ENCODE data around the gene SLC9A5.

The SLC9A5 gene

GRCh38 chr16:67257486-67258160, 8.8 kb downstream of the SLC9A5 start:
- no peak for DNase-seq

DNA sequence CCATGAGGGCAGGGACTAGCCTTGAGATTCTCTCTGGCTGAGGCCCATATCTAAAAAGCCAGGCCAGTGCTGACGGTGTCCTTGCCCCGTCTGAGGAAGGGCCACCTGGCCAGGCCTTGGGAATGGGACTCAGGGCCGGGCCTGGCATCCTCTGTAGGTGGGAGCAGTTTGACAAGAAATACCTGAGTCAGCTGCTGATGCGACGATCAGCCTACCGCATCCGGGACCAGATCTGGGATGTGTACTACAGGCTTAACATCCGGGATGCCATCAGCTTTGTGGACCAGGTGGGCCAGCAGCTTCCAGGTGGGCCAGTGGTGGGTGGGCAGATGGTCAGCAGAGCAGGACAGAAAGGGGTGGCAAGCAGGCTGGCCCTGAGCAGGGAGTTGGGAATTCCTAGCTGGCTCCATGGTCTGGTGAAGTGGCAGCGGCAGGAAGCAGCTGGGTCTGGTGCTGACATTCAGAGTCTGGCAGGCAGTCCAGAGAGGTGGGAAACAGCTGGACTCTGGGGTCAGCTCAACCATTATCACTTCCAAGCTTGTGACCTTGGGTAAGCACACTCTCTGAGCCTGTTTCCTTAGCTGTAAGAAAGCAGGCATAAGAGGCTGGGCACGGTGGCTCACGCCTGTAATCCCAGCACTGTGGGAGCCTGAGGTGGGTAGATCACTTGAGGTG, 9.5 kb downstream of the SLC9A5 start:
- DNase-seq, result no peak

DNA sequence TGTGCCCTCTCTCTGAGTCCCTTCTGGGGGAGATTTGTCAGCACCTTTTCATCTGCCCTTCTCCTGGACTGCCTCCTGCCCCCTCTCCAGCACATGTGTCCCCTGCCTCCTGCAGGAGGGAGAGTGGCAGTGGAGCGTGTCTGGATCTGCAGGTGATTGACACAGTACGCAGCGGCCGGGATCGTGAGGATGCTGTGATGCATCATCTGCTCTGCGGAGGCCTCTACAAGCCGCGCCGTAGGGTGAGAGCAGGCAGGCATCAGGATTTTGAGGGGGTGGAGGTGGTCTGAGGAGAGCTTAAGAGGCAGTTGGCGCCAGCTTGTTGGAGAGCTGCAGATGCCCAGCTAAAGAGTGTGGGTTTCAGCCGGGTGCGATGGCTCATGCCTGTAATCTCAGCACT, 10.9 kb downstream of the SLC9A5 start:
- no peak for DNase-seq

DNA sequence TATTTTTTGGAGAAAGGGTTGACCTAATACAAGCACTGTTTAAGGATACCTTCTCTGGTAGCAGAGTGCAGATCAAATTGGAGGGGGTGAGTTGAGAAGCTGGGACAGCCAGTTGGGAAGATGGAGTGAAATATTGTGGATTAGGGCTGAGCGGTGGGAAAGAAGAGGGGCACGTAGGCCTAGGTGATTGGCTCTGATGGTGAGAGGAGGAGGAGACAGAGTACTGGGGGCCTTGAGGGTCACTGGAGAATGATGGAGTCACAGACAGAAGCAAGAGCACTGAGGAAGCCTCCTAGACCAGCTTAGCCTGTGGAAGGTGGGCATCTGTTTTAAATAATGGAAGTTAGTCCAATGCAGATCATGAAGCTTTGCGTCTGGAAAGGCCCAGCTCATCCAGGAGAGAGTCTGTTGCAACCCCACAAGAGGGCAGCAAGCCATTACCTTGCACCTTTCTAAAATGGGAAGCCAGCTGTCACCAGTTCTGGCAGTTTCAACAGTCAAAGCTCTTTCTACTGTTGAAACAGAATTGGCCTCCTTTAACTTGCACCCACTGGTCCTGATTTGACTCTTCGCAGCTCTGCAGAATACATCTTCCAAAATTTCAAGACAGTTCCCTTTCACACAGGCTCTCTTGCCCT, 11.8 kb downstream of the SLC9A5 start:
- DNase-seq, result peak; percentile 75

DNA sequence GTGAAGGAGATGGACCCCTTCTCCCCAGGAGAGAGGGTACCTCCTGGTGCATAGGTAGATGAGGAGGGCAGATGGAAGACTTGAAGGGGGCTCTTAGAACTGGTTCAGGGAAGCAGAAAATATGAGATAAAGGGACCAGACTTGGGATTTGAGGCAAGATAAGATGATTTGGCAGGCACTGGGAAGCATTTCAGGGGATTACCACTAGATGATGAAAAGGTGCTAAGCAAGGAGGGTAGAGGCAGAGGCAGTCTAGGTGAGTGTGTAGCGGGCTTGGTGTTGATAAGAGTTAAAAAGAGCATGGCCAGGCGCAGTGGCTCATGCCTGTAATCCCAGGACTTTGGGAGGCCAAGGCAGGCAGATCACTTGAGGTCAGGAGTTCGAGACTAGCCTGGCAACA, 14.4 kb downstream of the SLC9A5 start:
- no peak for DNase-seq

DNA sequence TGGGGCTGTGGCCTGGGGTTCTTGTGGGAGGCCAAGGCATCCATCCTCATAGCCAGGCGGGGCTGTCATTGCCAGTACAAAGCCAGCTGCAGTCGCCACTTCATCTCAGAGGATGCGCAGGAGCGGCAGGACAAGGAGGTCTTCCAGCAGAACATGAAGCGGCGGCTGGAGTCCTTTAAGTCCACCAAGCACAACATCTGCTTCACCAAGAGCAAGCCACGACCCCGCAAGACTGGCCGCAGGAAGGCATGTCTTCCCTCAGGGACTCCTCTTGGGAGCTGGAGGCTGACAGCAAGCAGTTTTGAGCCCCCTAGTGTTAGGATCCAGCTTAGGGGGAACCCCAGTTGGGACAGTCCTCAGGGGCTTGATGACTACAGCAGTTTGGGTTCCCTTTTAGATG, 15.5 kb downstream of the SLC9A5 start:
- peak; percentile 33 for DNase-seq

- no peak for DNase-seq
These were observed 16.1 kb downstream of the SLC9A5 start for GRCh38 chr16:67264866-67265265.

DNA sequence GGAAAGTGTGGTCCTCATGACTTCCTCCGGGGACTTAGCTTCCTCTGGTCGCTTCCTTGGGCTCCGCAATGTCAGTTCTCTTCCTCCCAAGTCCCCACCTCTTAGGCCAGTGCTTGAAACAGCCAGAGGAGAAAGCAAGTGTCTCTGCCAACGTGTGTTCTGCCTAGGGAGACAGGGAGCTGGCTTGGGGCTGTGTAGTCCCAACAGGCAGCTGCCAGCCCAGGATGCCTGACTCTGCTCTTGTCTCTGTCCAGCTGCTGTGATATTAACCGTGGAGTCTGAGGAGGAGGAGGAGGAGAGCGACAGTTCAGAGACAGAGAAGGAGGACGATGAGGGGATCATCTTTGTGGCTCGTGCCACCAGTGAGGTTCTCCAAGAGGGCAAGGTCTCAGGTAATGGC, 17.1 kb downstream of the SLC9A5 start:
- no peak for DNase-seq

DNA sequence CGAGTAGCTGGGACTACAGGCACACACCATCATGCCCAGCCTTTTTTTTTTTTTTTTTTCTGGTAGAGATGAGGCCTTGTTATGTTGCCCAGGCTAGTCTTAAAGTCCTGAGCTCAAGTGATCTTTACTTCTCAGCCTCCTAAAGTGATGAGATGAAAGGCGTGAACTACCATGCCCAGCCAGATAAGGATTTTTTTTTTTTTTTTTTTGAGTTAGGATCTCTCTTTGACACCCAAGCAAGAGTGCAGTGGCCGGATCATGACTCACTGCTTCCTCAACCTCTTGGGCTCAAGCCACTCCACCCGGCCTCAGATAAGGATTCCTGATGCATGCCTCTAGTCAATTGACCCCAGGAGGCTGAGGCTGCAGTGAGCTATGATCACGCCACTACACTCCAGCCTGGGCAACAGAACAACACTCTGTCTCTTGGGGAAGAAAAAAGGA, 19.4 kb downstream of the SLC9A5 start:
- peak; percentile 99 for DNase-seq

DNA sequence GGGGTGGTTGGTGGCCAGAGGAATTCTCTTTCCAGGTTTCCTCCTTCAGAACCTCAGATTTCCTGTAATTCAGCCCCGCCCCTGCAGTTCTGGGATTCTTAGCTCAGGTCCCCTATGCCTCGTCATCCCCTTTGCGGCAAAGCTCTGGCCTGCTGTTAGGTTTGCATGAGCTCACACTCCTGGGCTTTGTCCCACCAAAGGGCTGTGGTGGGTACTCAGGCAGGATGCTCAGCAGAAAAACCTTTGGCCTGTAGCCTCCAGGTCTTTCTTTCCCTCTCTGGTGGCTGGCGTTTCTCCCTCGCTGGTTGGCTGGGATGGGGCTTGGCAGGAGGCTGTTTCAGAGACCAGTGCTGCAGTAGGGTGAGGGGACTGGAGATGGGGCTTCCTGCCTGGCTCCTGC, 21.0 kb downstream of the SLC9A5 start:
- no peak for DNase-seq

DNA sequence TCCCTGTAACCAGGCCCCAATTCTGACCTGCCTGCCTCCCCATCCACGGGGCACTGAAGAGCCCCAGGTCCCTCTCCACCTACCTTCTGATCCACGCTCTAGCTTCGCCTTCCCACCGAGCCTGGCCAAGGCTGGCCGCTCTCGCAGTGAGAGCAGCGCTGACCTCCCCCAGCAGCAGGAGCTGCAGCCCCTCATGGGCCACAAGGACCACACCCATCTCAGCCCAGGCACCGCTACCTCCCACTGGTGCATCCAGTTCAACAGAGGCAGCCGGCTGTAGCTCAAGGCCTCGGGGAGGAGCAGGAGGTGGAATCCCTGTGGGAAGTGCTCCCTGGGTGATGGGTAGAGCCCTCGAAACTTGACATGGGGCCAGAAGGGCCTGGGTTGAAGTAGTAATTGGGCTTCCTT, 22.2 kb downstream of the SLC9A5 start:
- no peak for DNase-seq

DNA sequence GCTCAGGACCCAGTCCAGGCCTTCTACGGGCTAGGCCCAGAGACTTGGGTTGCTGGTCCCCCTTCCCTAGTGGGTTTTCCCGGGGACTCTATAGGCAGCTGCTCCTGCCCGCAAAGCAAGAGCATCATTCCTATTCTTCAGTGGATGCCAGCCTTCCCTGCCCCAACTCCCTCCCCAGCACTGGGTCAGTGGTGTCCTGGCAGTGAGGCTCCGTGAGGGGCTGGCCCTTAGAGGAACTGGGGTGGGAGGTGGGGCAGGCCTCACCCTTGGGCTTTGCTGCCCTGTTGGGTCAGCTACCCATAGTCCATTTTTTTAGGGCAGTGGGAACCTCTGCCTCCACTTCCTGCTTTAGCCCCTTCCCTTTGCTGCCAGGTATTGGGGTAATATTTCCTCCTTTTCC, 22.7 kb downstream of the SLC9A5 start:
- DNase-seq, result no peak

- DNase-seq, result no peak
These were observed 26.5 kb downstream of the SLC9A5 start for GRCh38 chr16:67275321-67275720.

GRCh38 chr16:67277294-67277998, 28.7 kb downstream of the SLC9A5 start:
- peak; percentile 69 for DNase-seq

GRCh38 chr16:67277999-67278772, 29.4 kb downstream of the SLC9A5 start:
- peak; percentile 48 for DNase-seq

DNA sequence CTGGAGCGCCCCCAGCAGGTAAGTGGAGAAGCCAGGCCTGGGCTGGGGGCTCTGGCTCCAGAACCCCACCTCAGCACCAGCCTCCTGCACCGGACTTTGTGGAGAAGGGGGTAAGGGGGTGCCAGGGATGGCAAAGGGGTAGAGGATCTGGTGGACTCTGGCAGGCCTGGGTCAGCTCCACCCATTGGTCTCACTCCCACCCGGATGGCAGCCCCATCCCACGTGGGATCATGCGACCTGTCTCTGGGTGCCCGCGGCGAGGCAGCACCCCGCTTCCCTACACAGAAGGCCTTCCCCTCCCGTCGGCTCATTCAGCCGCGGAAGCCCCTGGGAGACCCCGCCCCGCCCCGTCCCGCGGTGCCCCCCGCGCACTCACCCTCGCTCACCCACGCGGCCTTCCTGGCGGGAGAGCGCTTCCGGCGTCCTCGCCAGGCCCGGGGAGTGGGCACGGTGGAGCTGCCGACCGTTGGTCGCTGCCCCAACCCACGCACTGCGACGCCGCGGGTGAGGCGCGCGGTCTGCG, 30.1 kb downstream of the SLC9A5 start:
- DNase-seq, result peak; percentile 65

- DNase-seq, result peak; percentile 81
These were observed 30.7 kb downstream of the SLC9A5 start, which contains the start of gene PLEKHG4 for GRCh38 chr16:67279296-67280089. TSS of gene PLEKHG4 (plus strand) at chr16:67279532. CDS start at chr16:67280045, 513 bp downstream.

DNA sequence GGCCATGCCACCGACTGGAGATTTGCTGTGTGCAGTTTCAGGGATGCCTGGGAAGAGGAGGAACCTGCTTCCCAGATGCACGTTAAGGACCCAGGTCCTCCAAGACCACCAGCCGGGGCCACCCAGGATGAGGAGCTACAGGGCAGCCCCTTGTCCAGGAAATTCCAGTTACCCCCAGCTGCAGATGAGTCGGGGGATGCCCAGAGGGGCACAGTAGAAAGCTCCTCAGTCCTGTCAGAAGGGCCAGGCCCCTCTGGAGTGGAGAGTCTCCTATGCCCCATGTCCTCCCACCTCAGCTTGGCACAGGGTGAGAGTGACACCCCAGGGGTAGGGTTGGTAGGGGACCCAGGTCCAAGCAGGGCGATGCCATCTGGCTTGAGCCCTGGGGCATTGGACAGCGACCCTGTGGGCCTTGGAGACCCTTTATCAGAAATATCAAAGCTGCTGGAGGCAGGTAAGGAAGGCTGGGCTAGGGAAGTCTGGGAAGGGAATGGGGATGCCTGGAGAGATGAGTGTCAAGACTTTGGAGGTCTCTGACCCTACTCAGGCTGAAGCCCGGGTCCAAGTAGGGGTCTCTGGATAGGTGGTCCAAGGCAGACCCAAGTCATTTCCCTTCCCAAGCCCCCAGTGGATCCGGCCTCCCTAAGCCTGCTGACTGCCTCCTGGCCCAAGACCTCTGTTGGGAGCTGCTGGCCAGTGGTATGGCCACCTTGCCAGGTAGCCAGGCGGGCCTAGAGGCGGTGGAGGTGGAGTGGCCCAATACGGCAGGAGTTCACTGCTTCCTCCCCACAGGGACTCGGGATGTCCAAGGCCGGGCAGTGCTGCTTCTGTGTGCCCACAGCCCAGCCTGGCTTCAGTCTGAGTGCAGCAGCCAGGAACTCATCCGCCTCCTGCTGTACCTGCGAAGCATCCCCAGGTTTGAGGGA, 31.6 kb downstream of the SLC9A5 start:
- DNase-seq, result no peak

DNA sequence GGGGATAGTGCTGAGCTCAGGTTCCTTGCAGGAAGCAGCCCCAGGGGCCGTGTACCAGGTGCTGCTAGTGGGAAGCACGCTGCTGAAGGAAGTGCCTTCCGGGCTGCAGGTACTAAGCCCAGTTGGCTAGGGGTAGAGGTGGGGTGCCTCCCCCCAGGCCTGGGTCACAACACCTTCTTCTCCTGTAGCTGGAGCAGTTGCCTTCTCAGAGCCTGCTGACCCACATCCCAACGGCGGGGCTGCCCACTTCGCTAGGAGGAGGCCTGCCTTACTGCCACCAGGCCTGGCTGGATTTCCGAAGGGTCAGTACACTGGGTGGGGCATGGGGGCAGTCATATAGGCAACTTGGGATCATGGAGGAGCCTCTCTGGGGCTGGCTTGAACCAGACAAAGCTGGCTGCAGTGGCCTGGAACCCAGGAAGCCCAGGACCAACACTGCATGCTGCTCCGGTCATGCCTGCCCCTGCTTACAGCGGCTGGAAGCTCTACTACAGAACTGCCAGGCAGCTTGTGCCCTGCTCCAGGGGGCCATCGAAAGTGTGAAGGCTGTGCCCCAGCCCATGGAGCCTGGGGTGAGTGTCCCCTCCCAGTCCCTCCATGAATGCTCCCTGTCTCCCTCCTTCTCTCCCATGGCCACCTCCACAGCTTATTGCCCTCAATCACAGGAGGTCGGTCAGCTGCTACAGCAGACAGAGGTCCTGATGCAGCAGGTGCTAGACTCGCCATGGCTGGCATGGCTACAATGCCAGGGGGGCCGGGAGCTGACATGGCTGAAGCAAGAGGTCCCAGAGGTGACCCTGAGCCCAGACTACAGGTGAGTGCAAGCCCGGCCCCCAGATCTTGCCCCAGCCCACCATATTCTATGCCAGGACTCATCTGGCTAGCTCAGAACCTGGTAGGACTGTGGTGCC, 33.0 kb downstream of the SLC9A5 start:
- no peak for DNase-seq

Measured in hematopoietic multipotent progenitor cell treated with erythropoietin and hydrocortisone succinate and interleukin-3 and kit ligand, for 8 days (in vitro differentiated cells).